ENCODE results near the gene ZNF513. TPM values are rescaled to one million over a fixed set of nuclear protein-coding genes. Genes with fewer than 3 reads are reported as not detected.

ZNF513 gene
- total and polyA plus RNA-seq, 2 experiments from 2014 or later, result 31.7 to 35.8 TPM

GRCh38 chr2:27409321-27410073 is 29.0 kb upstream of the ZNF513 start, which contains the start of gene PPM1G:
PPM1G (minus strand) TSS chr2:27409591; CDS start chr2:27409422, 169 bp downstream.
- Histone ChIP-seq H3K36me3 (no peaks in the 10 kb centered on the region), H3K4me3 (peak within 1 kb of the TSS; percentile 72), H3K4me1 (ENCODE audit: low read depth) (peaks cover 13% of the 10 kb centered on the region), H3K27me3 (no peaks in the 10 kb centered on the region), H3K27ac (peak within 1 kb of the TSS; percentile 84), H3K9me3 (ENCODE audit: low read depth) (no peaks in the 10 kb centered on the region)
- peak; percentile 95 to 97 for DNase-seq (ENCODE audit: low read depth in 1 of 2, low spot score in 1 of 2)
- no peak for TF ChIP-seq CTCF (IDR thresholded peaks at IDR 0.05; ENCODE audit: low read depth, low read length)

- H3K27ac ChIP-seq, result peak overlapping the region; percentile 84
- DNase-seq (ENCODE audit: low read depth in 1 of 2, low spot score in 1 of 2), result peak in 1 of 2 donors; percentile 11
- peaks cover 13% of the 10 kb centered on the region for H3K4me1 ChIP-seq (ENCODE audit: low read depth)
- no peaks in the 10 kb centered on the region for H3K36me3 ChIP-seq
- no peaks in the 10 kb centered on the region for H3K9me3 ChIP-seq (ENCODE audit: low read depth)
- H3K4me3 ChIP-seq, result peak overlapping the region; percentile 72
- H3K27me3 ChIP-seq, result no peaks in the 10 kb centered on the region
- no peak for TF ChIP-seq CTCF (IDR thresholded peaks at IDR 0.05; ENCODE audit: low read depth, low read length)
Observed at GRCh38 chr2:27408601-27409320, 28.2 kb upstream of the ZNF513 start.

- Histone ChIP-seq H3K27me3 (no peaks in the 10 kb centered on the region), H3K4me1 (ENCODE audit: low read depth) (peaks cover 13% of the 10 kb centered on the region), H3K4me3 (peak overlapping the region; percentile 72), H3K27ac (peak overlapping the region; percentile 52), H3K36me3 (no peaks in the 10 kb centered on the region), H3K9me3 (ENCODE audit: low read depth) (no peaks in the 10 kb centered on the region)
- TF ChIP-seq CTCF (IDR thresholded peaks at IDR 0.05; ENCODE audit: low read depth, low read length), result peak; percentile 54
- peak; percentile 65 to 78 for DNase-seq (ENCODE audit: low read depth in 1 of 2, low spot score in 1 of 2)
Observed at GRCh38 chr2:27407798-27408491, 27.4 kb upstream of the ZNF513 start.

GRCh38 chr2:27400348-27401135 is 20.0 kb upstream of the ZNF513 start:
- no peaks in the 10 kb centered on the region for H3K4me1 ChIP-seq (ENCODE audit: low read depth)
- no peaks in the 10 kb centered on the region for H3K9me3 ChIP-seq (ENCODE audit: low read depth)
- no peak for DNase-seq (ENCODE audit: low read depth in 1 of 2, low spot score in 1 of 2)
- no peaks in the 10 kb centered on the region for H3K36me3 ChIP-seq
- no peak overlapping the region for H3K4me3 ChIP-seq
- TF ChIP-seq CTCF (IDR thresholded peaks at IDR 0.05; ENCODE audit: low read depth, low read length), result no peak
- H3K27me3 ChIP-seq, result no peaks in the 10 kb centered on the region
- no peak overlapping the region for H3K27ac ChIP-seq

- Histone ChIP-seq H3K9me3 (ENCODE audit: low read depth) (no peaks in the 10 kb centered on the region), H3K27ac (no peak overlapping the region), H3K4me1 (ENCODE audit: low read depth) (no peaks in the 10 kb centered on the region), H3K27me3 (no peaks in the 10 kb centered on the region), H3K4me3 (no peak overlapping the region), H3K36me3 (no peaks in the 10 kb centered on the region)
- TF ChIP-seq CTCF (IDR thresholded peaks at IDR 0.05; ENCODE audit: low read depth, low read length), result no peak
- no peak for DNase-seq (ENCODE audit: low read depth in 1 of 2, low spot score in 1 of 2)
Observed at GRCh38 chr2:27398962-27399361, 18.4 kb upstream of the ZNF513 start.

All from cardiac muscle cell (in vitro differentiated cells and primary cell).